EH (cell line): ENCODE measurements around the gene PPA1.
"Not testable (repeated sequence)": the region's sequence is repeated elsewhere in the genome, so short reads cannot be mapped to it uniquely, and the experiment has no call there.

Source experiments
- DNase-seq: peaks from one replicate; pipeline ENCODE4 v3.0.0-alpha.2; 2015; ENCODE audit warnings: low read depth

The PPA1 gene

GRCh38 chr10:70169649-70170364 is 63.4 kb downstream of the PPA1 start:
- DNase-seq = no peak

- peak; percentile 44 for DNase-seq
Observed at GRCh38 chr10:70169011-70169410, 64.2 kb downstream of the PPA1 start.

GRCh38 chr10:70167246-70167645 is 66.0 kb downstream of the PPA1 start:
- DNase-seq = peak; percentile 27

- no peak for DNase-seq
Observed at GRCh38 chr10:70166394-70166793, 66.8 kb downstream of the PPA1 start.

- no peak for DNase-seq
Observed at GRCh38 chr10:70164163-70164562, 69.1 kb downstream of the PPA1 start.

GRCh38 chr10:70163448-70163847 is 69.8 kb downstream of the PPA1 start:
- no peak for DNase-seq

- no peak for DNase-seq
Observed at GRCh38 chr10:70162892-70163201, 70.4 kb downstream of the PPA1 start.

GRCh38 chr10:70162151-70162891 is 70.9 kb downstream of the PPA1 start:
- DNase-seq = no peak

- no peak for DNase-seq
Observed at GRCh38 chr10:70160798-70161197, 72.4 kb downstream of the PPA1 start.

GRCh38 chr10:70159366-70159765 is 73.9 kb downstream of the PPA1 start:
- DNase-seq = not testable (repeated sequence)

- DNase-seq = no peak
Observed at GRCh38 chr10:70158113-70158512, 75.1 kb downstream of the PPA1 start.

GRCh38 chr10:70155255-70155838 is 77.9 kb downstream of the PPA1 start:
- no peak for DNase-seq
